ENCODE data around the gene ZBTB2.
"Not testable (repeated sequence)": the region's sequence is repeated elsewhere in the genome, so short reads cannot be mapped to it uniquely, and the experiment has no call there.

Gene ZBTB2

DNA sequence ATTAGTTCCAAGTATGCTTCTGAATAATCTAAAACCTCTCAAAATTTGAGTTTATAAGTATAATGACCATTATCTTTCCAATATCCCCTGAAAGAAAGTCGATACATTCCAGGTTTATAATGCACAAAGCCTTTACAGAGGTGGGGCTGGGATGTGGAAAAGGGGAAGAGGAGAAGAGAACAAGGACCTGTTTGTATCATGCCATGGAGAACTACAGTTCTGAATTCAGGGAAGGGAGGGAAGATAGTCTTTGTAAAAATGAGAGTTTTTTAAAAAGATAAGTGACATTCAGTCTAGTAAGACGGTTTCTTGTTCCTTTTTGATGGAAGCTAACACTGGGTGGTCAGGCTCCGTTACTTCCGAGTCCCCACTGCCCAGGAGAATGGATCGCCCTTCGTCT lies 26.1 kb downstream of the ZBTB2 start:
- no peak for DNase-seq

DNA sequence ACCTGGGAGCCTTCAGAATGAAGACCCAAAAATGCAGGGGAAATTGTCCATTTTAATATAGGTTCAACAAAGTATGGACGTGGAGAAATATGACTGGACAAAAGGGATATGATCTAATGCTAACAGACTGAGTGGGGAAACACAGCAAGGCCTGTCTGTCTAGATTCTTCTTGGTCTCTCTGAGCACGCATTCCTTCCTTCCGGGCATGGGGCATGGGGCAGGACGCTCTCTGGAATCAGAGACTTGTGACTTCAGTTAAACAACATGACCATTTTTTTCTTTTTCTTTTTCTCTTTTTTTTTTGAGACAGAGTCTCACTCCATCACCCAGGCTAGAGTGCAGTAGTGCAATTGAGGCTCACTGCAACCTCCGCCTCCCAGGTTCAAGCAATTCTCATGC lies 31.9 kb downstream of the ZBTB2 start:
- DNase-seq, result no peak

DNA sequence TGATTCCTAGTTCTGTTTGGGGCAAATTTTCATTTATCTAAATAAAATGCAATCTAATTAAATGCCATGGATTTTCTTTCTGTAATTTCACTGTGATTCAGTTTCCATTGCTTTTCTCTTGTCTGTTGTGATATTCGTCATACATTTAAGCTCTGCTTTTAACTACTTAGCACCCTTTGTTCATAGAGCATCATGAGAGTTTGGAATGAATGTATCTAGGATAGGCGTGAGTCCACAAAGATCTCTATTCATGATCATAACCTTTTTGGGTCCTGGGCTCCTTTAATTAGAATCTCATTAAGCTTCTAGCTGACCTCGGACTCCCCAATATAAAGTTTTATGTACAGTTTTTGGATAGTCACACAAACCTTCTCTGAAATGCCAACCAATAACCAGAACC lies 32.9 kb downstream of the ZBTB2 start:
- no peak for DNase-seq

DNA sequence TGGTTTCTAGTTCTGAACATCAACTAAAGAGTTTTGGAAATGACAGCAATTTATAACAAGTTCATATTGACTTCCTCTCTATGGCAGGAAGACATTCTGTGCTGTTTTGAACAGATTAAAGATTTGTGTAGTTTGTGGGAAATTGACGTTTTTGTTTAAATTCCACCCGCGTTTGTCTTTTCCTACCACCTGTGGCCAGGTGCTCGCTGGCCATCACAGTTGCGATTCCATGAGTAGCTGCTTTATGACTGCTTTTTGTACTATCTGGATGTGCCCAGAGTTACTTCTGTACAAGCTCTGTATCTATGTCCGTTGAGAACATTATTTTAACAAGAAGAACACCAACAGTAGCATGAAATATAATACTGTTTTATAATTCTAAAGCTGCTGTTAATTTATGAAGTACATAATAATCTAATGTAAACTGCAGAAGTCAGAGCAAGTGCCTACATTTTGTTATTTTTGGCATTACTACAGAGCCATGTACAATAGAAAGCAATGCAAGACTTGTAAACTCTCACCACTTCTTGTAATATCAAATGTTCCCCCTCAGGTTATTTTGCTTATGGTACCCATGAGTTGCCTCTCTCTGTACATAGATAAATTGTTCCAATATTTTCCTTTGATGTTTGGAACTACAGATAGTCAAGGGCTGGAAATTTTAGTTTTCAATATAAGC lies 33.5 kb downstream of the ZBTB2 start:
- no peak for DNase-seq

DNA sequence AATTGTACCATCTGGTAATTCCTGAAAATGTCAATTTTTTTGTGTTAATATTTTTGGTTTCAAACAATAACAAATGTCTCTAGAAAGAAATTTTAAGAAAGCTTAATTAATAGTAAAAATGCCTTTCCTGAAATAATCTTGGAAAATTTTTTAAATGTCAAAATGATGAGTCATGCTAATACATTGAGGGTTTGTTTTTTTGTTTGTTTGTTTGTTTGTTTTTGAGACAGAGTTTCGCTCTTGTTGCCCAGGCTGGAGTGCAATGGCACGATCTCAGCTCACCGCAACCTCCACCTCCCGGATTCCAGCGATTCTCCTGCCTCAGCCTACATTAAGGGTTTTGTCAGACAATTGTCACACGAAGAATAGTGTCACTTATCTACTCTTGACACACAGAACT lies 34.4 kb downstream of the ZBTB2 start:
- not testable (repeated sequence) for DNase-seq

DNA sequence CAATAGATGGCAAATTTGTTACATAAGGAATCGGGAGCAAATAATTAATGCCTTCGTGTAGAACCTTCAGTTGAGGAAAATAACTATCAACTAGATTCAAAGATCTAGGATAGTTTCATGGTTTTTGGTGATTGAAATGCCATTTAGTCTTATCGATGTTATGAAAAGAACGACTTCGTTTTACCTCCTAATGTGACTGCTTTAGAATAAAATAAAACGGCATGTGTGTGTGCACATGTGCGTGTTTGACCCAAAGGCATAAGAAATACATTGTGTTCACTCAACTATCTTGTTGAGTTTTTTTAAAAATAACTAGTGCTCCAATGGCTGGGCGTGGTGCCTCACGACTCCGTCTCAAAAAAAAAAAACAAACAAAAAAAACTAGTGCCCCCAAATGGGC lies 37.6 kb downstream of the ZBTB2 start:
- no peak for DNase-seq

DNA sequence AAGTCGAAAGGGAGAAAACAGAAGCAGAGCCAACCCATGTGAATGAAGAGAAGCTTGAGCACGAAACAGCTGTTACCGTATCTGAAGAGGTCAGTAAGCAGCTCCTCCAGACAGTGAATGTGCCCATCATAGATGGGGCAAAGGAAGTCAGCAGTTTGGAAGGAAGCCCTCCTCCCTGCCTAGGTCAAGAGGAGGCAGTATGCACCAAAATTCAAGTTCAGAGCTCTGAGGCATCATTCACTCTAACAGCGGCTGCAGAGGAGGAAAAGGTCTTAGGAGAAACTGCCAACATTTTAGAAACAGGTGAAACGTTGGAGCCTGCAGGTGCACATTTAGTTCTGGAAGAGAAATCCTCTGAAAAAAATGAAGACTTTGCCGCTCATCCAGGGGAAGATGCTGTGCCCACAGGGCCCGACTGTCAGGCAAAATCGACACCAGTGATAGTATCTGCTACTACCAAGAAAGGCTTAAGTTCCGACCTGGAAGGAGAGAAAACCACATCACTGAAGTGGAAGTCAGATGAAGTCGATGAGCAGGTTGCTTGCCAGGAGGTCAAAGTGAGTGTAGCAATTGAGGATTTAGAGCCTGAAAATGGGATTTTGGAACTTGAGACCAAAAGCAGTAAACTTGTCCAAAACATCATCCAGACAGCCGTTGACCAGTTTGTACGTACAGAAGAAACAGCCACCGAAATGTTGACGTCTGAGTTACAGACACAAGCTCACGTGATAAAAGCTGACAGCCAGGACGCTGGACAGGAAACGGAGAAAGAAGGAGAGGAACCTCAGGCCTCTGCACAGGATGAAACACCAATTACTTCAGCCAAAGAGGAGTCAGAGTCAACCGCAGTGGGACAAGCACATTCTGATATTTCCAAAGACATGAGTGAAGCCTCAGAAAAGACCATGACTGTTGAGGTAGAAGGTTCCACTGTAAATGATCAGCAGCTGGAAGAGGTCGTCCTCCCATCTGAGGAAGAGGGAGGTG lies 38.7 kb downstream of the ZBTB2 start:
- no peak for DNase-seq

DNA sequence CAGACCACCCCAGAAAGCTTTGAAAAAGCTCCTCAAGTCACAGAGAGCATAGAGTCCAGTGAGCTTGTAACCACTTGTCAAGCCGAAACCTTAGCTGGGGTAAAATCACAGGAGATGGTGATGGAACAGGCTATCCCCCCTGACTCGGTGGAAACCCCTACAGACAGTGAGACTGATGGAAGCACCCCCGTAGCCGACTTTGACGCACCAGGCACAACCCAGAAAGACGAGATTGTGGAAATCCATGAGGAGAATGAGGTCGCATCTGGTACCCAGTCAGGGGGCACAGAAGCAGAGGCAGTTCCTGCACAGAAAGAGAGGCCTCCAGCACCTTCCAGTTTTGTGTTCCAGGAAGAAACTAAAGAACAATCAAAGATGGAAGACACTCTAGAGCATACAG lies 39.6 kb downstream of the ZBTB2 start:
- DNase-seq, result no peak

DNA sequence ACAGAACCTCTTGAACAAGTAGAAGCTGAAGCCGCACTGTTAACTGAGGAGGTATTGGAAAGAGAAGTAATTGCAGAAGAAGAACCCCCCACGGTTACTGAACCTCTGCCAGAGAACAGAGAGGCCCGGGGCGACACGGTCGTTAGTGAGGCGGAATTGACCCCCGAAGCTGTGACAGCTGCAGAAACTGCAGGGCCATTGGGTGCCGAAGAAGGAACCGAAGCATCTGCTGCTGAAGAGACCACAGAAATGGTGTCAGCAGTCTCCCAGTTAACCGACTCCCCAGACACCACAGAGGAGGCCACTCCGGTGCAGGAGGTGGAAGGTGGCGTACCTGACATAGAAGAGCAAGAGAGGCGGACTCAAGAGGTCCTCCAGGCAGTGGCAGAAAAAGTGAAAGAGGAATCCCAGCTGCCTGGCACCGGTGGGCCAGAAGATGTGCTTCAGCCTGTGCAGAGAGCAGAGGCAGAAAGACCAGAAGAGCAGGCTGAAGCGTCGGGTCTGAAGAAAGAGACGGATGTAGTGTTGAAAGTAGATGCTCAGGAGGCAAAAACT lies 40.1 kb downstream of the ZBTB2 start:
- no peak for DNase-seq

DNA sequence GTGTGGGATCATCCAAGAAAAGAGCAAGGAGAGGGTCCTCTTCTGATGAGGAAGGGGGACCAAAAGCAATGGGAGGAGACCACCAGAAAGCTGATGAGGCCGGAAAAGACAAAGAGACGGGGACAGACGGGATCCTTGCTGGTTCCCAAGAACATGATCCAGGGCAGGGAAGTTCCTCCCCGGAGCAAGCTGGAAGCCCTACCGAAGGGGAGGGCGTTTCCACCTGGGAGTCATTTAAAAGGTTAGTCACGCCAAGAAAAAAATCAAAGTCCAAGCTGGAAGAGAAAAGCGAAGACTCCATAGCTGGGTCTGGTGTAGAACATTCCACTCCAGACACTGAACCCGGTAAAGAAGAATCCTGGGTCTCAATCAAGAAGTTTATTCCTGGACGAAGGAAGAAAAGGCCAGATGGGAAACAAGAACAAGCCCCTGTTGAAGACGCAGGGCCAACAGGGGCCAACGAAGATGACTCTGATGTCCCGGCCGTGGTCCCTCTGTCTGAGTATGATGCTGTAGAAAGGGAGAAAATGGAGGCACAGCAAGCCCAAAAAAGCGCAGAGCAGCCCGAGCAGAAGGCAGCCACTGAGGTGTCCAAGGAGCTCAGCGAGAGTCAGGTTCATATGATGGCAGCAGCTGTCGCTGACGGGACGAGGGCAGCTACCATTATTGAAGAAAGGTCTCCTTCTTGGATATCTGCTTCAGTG lies 40.8 kb downstream of the ZBTB2 start:
- no peak for DNase-seq

DNA sequence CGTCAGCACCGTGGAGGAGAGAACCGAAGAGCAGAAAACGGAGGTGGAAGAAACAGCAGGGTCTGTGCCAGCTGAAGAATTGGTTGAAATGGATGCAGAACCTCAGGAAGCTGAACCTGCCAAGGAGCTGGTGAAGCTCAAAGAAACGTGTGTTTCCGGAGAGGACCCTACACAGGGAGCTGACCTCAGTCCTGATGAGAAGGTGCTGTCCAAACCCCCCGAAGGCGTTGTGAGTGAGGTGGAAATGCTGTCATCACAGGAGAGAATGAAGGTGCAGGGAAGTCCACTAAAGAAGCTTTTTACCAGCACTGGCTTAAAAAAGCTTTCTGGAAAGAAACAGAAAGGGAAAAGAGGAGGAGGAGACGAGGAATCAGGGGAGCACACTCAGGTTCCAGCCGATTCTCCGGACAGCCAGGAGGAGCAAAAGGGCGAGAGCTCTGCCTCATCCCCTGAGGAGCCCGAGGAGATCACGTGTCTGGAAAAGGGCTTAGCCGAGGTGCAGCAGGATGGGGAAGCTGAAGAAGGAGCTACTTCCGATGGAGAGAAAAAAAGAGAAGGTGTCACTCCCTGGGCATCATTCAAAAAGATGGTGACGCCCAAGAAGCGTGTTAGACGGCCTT lies 41.6 kb downstream of the ZBTB2 start:
- DNase-seq, result no peak

DNA sequence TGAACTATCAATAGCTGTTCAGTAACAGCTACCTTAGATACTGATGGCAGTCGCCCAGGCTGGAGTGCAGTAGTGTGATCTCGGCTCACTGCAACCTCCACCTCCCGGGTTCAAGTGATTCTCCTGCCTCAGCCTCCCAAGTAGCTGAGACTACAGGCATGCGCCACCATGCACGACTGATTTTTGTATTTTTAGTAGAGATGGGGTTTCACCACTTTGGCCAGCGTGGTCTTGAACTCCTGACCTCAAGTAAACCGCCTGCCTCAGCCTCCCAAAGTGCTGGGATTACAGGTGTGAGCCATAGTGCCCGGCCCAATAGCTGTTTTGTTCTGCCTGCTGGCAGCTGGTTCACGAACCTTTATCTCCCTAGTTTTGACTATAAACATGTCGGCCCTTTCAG lies 48.6 kb downstream of the ZBTB2 start:
- DNase-seq, result not testable (repeated sequence)

DNA sequence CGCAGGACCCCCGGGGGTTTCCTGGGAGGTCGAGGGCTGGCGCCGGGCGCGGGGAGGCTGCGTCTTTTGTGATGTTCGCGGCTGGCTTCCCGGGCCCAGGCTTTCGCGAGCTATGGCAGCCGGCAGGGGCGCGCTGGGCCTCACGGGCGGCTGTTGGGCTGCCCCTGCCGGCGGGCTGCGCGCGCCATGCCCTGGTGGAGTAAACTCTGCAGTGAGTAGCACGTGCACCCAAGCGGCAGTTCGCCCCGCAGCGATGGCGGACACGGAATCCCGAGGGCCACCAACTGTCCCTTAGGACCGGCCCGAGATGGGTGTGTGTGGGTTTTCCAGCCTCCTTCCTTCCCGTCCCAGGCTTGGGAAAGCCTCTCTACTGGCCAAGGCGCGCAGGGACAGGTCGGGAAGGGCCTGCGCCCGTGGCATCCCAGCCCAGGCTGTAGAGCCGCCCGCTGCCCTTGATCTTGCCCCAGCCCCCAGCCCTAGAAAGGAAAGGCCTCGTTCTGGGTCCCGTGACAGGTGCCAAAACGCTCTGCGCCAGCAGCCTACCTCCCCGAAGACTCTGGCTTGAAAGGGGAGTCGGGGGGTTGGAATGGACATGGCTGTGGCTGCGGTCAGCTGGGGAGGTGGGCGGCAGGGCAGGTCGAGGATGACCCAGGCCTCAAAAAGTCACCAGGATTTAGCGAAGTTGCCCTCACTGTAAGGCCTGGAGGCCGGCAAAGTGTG lies 49.7 kb downstream of the ZBTB2 start:
- DNase-seq, result no peak

DNA sequence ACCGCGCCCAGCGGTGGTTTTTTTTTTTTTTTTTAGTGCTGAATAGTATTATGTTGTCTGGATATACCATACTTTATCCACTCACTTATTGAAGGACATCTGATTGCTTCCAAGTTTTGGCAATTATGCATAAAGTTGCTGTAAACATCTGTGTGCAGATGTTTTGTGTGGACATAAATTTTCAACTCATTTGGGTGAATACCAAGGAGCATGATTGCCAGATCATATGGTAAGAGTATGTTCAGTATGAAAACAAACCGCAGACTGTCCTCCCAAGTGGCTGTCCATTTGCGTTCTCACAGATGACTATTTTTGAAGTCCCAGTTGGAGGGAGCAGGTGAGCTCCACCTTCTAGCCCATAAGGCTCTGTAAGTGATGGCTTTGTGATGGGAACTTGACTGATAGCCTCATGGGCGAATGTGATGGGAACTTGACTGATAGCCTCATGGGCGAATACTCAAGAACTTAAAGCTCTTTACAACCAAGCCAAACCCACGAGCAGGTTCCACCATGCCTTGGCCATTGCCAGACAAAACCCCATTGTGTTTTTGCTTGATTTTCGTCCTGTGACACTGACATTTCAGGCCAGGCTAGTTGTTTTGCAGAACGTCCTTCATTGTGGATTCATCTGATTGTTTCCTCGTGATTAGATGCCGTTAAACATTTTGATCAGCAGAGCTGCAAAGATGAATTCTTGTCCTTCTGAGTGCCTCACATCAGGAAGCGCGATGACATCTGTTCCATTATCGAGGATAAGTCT lies 51.0 kb downstream of the ZBTB2 start:
- no peak for DNase-seq

DNA sequence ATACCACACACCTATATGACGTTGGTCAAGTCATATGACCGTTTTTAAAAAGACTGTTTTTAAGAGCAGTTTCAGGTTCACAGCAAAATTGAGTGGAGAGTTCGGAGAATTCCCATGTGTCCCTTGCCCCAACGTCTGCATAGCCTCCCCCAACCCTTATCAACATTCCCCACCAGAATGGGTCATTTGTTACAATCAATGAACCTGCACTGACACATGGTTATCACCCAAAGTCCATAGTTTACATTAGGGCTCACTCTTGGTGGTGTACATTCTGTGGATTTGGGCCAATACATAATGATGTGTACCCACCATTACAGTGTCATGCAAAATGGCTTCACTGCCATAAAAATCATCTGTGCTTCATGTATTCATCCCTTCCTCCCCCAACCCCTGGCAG lies 52.0 kb downstream of the ZBTB2 start:
- DNase-seq, result no peak

DNA sequence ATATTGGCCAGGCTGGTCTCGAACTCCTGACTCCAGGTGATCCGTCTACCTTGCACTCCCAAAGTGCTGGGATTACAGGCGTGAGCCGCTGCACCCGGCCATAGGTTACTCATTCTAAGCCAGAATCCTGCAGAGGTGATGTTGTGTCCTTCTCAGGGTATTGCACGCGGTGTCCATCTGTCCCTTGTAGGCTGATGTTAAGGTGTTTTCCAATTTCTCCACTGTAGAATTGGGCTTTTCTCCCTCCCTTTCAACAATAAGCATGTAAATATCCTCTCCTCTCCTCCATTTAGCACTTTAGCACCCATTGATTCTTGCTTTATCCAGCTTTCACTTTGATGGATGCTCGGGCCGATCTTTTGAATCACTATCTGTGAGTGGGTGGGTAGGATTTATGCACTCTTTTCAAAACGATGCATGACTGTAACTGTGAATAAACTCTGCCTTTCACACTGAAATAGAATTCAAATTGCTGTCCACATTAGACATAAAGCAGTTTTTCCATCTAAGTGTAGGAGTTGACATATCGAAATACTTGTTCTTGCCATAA lies 52.6 kb downstream of the ZBTB2 start:
- DNase-seq, result no peak

DNA sequence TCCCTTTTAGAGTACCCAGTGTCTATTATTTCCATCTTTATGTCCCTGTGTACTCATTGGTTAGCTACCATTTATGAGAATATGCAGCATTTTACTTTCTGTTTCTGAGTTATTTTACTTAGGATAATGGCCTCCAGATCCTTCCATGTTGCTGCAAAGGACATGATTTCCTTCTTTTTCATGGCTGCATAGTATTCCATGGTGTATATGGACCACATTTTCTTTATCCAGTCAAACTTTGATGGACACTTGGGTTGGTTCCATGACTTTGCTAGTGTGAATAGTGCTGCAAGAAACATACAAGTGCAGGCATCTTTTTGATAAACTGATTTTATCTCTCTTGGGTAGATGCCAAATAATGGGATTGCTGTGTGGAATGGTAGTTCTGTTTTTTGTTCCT lies 55.4 kb downstream of the ZBTB2 start:
- DNase-seq, result no peak

DNA sequence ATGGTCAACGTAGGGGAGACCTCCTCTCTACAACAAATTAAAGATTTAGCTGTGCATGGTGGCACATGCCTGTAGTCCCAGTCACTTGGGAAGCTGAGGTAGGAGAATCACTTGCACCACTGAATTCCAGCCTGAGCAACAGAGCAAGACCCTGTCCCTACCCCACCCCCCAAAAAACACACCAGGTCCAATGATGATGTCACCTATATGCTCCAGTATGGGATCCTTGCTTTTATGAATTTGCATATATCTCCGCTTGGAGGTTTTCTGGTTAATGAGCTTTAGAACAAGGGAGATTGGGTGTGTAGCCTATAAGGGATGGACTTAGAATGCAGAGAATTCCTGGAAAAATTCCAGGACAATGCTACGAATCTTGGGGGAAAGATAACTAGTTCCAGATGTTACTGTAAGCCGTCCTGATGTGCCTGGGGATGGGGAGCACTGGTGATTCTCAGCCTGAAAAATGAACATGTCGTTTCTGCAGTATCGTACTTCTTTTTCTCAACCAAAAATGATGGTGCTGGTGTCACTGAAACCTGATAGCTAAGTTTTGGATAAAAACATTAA lies 61.1 kb downstream of the ZBTB2 start:
- no peak for DNase-seq

DNA sequence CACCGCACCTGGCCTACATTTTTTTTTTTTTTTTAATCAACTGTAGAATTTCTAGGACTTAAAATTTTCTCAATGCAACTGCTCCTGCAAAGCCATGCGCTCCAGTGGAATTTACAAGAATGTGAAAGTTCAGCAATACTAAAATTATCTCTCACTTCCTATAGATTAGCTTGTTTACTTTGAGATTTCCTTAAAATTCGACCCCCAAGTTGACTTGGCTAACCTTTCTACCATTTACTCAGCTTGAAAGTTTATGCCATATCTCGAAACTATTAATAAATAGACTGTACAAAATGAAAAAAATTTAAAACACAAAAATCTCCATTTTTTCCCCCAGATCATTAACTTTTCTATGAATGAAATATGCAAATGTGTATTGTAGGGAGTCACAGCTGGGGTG lies 64.3 kb downstream of the ZBTB2 start:
- DNase-seq, result no peak

DNA sequence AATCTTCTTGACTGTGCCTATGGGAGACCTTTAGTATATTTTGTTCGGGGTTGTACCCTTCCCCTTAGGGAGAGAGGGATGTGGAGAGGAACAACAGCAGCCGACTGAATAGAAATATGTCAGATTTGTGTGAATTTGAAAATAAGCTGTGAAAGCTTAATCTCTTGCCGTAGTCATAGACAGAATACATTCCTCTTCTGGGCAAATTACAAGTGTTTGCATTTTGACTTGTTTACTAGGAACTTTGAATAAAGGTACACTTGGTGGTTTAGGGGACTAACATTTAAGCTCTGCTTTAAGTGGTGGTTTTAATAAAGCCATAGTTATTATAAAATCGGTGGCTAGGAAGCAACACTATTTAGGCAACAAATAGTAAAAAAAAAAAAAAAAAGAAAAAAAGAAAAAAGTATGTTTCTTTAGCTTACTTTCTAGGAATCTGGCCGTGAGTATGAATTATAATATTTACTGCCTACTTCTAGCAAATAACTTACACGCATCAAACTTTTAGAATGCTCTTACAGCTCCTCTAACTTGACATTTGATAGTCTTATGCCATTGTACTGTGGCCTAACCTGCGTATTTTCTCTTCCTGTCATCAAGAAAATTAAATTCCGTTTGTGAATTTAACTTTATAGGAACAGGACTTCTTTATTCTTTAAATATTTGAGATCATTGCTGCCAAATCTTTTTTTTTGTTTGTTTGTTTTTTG lies 65.1 kb downstream of the ZBTB2 start:
- DNase-seq, result no peak

Data from cerebellar nuclear complex (tissue), 1 donor.